CD14-positive monocyte (primary cell): ENCODE results near the gene ZRSR2. TPM values are rescaled to one million over a fixed set of nuclear protein-coding genes. Genes with fewer than 3 reads are reported as not detected.

Source experiments
- DNase-seq, 3 donors: peaks; one replicate each; pipeline ENCODE4 v3.0.0-alpha.2; 2011 to 2022
- H2AFZ ChIP-seq: 2 replicates; pipeline ENCODE4 v1.6.0; 2012; ENCODE audit warnings: mild to moderate bottlenecking, low read depth, low read length, inconsistent platforms; ENCODE audit not compliant: insufficient read depth, poor library complexity, severe bottlenecking
- H3K27ac ChIP-seq, 2 donors: 1 replicate in 1 of 2; 2 replicates in 1 of 2; pipeline ENCODE4 v1.5.1; 2012 to 2013; ENCODE audit warnings: low read length in 2 of 2, control low read depth in 1 of 2, inconsistent platforms in 1 of 2, low read depth in 1 of 2, mild to moderate bottlenecking in 1 of 2
- H3K27me3 ChIP-seq, 2 donors: one replicate each; pipeline versions ENCODE4 v1.6.0 to v1.6.1; 2011 to 2013; ENCODE audit warnings: low read length in 2 of 2; ENCODE audit not compliant: control insufficient read depth in 2 of 2, insufficient read depth in 2 of 2
- H3K36me3 ChIP-seq, 2 donors: replicated peaks in 1 of 2; 1 replicate in 1 of 2; 2 replicates in 1 of 2; pipeline versions ENCODE4 v1.5.1 to v1.6.1; 2012 to 2013; ENCODE audit warnings: low read length in 2 of 2, control low read depth in 1 of 2, inconsistent platforms in 1 of 2, mild to moderate bottlenecking in 1 of 2; ENCODE audit not compliant: insufficient read depth in 2 of 2, control insufficient read depth in 1 of 2
- H3K4me1 ChIP-seq, 2 donors: 1 replicate in 1 of 2; 2 replicates in 1 of 2; pipeline versions ENCODE4 v1.5.1 to v1.6.1; 2012 to 2013; ENCODE audit warnings: low read length in 2 of 2, control low read depth in 1 of 2, inconsistent platforms in 1 of 2, mild to moderate bottlenecking in 1 of 2, moderate library complexity in 1 of 2; ENCODE audit not compliant: insufficient read depth in 2 of 2, control insufficient read depth in 1 of 2
- H3K4me2 ChIP-seq: replicated peaks from 2 replicates; pipeline ENCODE3; 2012; ENCODE audit warnings: low read length, moderate library complexity, mild to moderate bottlenecking; ENCODE audit not compliant: poor library complexity, severe bottlenecking; ENCODE audit errors: extremely low read depth
- H3K4me3 ChIP-seq, 3 experiments: fragments of 200-600 bp in 1 of 3; sonication (generic) in 1 of 3; replicated peaks in 1 of 3; 1 replicate in 2 of 3; 2 replicates in 1 of 3; pipeline ENCODE4 v1.5.1; 2011 to 2013; ENCODE audit warnings: low read length in 3 of 3, mild to moderate bottlenecking in 3 of 3, control low read depth in 2 of 3, low read depth in 2 of 3, inconsistent platforms in 1 of 3, moderate library complexity in 1 of 3
- H3K79me2 ChIP-seq: 2 replicates; pipeline ENCODE4 v1.6.0; 2012; ENCODE audit warnings: mild to moderate bottlenecking, control low read depth, inconsistent platforms, low read length, moderate library complexity; ENCODE audit not compliant: insufficient read depth
- H3K9ac ChIP-seq: 2 replicates; pipeline ENCODE4 v1.6.0; 2017; ENCODE audit warnings: low read length, mild to moderate bottlenecking; ENCODE audit not compliant: insufficient read depth, poor library complexity, severe bottlenecking
- H3K9me3 ChIP-seq, 2 donors: replicated peaks in 1 of 2; 1 replicate in 1 of 2; 2 replicates in 1 of 2; pipeline versions ENCODE4 v1.5.1 to v1.6.1; 2012 to 2013; ENCODE audit warnings: low read length in 2 of 2, control low read depth in 1 of 2; ENCODE audit not compliant: control insufficient read depth in 1 of 2, insufficient read depth in 1 of 2
- H4K20me1 ChIP-seq: 2 replicates; pipeline ENCODE4 v1.6.0; 2012; ENCODE audit warnings: mild to moderate bottlenecking, low read length, control low read depth, moderate library complexity; ENCODE audit not compliant: insufficient read depth
- H3K27ac Mint-ChIP-seq, 7 donors: one replicate each; pipeline ENCODE4 v1.8.0; 2020; ENCODE audit warnings: mild to moderate bottlenecking in 7 of 7, mixed read lengths in 7 of 7, moderate library complexity in 6 of 7, inconsistent platforms in 2 of 7
- H3K27me3 Mint-ChIP-seq, 3 donors: one replicate each; pipeline ENCODE4 v1.8.0; 2021 to 2022; ENCODE audit warnings: low read depth in 3 of 3, mild to moderate bottlenecking in 3 of 3, mixed read lengths in 3 of 3, moderate library complexity in 3 of 3, inconsistent platforms in 1 of 3
- H3K36me3 Mint-ChIP-seq, 2 donors: one replicate each; pipeline ENCODE4 v1.8.0; 2020; ENCODE audit warnings: mixed read lengths in 2 of 2, inconsistent platforms in 1 of 2, mild to moderate bottlenecking in 1 of 2
- H3K4me1 Mint-ChIP-seq: one replicate; pipeline ENCODE4 v1.8.0; 2020; ENCODE audit warnings: mild to moderate bottlenecking, mixed read lengths
- H3K4me3 Mint-ChIP-seq, 2 donors: one replicate each; pipeline ENCODE4 v1.8.0; 2020; ENCODE audit warnings: mild to moderate bottlenecking in 2 of 2, mixed read lengths in 2 of 2, moderate library complexity in 1 of 2
- H3K9me3 Mint-ChIP-seq, 7 donors: one replicate each; pipeline ENCODE4 v1.8.0; 2020 to 2022; ENCODE audit warnings: mixed read lengths in 7 of 7, mild to moderate bottlenecking in 6 of 7, moderate library complexity in 6 of 7, inconsistent platforms in 2 of 7
- WGBS: methylation state at CpG from one replicate; pipeline ENCODE4 v1.1.5; 2013; ENCODE audit warnings: missing lambda C conversion rate; ENCODE audit not compliant: insufficient coverage; 5-methylcytosine and 5-hydroxymethylcytosine counted together
- intact Hi-C, 2 donors: fragments of 100-400 bp; cut with micrococcal nuclease; formaldehyde crosslinking; loops; one replicate each; pipeline versions ENCODE4 v1.15.0 to v1.15.1; 2023
- polyA plus RNA-seq, 3 donors: library from polyadenylated mRNA; depleted of rRNA in 1 of 3; unstranded in 2 of 3; stranded (reverse) in 1 of 3; fragments of 300-500 nt in 2 of 3; fragments of >200 nt in 1 of 3; fragmentation: Illumina TruSeq in 2 of 3; gene quantifications; 1 replicate in 2 of 3; 2 replicates in 1 of 3; pipeline ENCODE4 v1.2.3, GENCODE V29; 2012 to 2021
- TF ChIP-seq, protein P1 (sequence below): fragments of 200-600 bp; IDR thresholded peaks from one replicate; pipeline ENCODE4 v1.8.0; 2022; ENCODE audit warnings: antibody characterized with exemption, mild to moderate bottlenecking

Gene ZRSR2
- polyA plus RNA-seq, 3 donors = 9.3 to 32.1 (median 11.2) TPM

DNA sequence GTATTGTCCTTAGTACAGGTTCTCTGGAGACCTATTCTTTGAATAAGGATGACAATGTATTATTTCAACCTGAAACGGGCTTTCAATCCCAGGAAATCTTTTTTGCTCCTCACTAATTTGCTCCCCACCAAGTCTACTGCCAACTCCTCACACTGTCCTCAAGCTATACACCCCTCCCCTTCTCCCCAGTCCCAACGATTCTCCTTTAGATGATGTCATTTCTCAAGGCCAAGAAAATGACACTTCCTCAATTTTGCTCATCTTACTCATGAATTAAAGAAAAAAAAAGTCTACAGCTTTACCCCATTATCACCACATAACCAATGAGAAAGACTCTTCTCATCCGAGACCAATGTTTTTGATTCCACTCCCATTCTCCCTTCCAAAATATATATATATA, 43.8 kb downstream of the ZRSR2 start:
- TF ChIP-seq, protein P1, sequence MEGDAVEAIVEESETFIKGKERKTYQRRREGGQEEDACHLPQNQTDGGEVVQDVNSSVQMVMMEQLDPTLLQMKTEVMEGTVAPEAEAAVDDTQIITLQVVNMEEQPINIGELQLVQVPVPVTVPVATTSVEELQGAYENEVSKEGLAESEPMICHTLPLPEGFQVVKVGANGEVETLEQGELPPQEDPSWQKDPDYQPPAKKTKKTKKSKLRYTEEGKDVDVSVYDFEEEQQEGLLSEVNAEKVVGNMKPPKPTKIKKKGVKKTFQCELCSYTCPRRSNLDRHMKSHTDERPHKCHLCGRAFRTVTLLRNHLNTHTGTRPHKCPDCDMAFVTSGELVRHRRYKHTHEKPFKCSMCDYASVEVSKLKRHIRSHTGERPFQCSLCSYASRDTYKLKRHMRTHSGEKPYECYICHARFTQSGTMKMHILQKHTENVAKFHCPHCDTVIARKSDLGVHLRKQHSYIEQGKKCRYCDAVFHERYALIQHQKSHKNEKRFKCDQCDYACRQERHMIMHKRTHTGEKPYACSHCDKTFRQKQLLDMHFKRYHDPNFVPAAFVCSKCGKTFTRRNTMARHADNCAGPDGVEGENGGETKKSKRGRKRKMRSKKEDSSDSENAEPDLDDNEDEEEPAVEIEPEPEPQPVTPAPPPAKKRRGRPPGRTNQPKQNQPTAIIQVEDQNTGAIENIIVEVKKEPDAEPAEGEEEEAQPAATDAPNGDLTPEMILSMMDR = no peak
- no peak overlapping the region for H3K27ac ChIP-seq
- peak overlapping the region in 6 of 7 donors; percentile 27 to 88 (median 68) for H3K27ac Mint-ChIP-seq

DNA sequence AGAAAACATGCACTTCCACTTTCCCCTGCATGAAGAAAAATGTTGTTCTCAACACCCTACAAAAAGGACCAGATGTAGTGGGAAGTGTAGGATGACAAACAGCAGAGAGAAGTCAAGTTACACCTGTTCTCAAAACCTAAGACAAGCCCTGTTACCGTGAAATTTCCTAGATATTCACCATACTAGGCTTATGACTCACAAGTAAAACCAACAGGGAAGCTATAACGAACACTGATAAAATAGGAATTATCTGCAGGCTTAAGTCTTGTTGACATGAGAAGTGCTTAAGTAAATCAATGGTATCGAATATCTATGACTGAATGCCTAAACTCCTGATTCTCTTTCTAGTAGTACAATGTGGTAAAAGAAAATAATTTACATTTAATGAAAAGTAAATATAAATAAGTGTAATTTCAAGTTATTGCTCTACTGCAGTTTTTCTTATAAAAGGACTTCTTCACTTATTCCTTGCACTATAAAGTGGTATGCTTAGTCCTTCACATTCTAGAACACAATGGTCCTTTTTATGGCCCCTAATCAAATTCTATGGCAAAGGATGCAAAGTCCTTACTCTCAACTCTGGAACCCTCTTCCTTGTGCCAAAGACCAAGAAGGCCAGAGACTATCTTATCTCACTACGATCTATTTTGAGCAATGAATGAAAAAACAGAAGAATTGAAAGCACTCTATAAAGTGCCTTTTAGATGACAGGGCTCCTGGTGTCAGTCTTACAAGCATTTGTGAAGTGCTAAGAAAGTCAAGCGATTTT, 44.7 kb downstream of the ZRSR2 start:
- Histone ChIP-seq H3K27me3 (peaks cover 0 to 4% of the 10 kb centered on the region in 2 donors), H3K9me3 (no peaks in the 10 kb centered on the region), H3K36me3 (peaks cover 20 to 63% of the 10 kb centered on the region in 2 donors), H3K9ac (no peak overlapping the region), H4K20me1 (peaks cover 67% of the 10 kb centered on the region), H3K4me3 (no peak overlapping the region), H3K79me2 (peaks cover 65% of the 10 kb centered on the region), H2AFZ (no peak overlapping the region), H3K4me2 (no peak overlapping the region), H3K27ac (peak overlapping the region in 1 of 2 donors; percentile 11), H3K4me1 (no peaks in the 10 kb centered on the region)
- DNase-seq = no peak
- no CpG with 5 or more reads among the region's 5 CpGs for WGBS
- H3K36me3 Mint-ChIP-seq = peaks cover 16 to 72% of the 10 kb centered on the region in 2 donors
- H3K4me3 Mint-ChIP-seq = no peak overlapping the region
- peaks cover 0 to 18% (median 0%) of the 10 kb centered on the region in 3 donors for H3K27me3 Mint-ChIP-seq
- H3K9me3 Mint-ChIP-seq = no peaks in the 10 kb centered on the region
- TF ChIP-seq, protein P1 = no peak
- H3K27ac Mint-ChIP-seq = peak overlapping the region in 2 of 7 donors; percentile 3 to 24
- intact Hi-C loops = no loop called here
- peaks cover 7% of the 10 kb centered on the region for H3K4me1 Mint-ChIP-seq

More for the DNA sequence above, 43.8 kb downstream of the ZRSR2 start:
- Mint-ChIP-seq H3K9me3 (no peaks in the 10 kb centered on the region), H3K36me3 (peaks cover 19 to 72% of the 10 kb centered on the region in 2 donors), H3K27me3 (peaks cover 0 to 19% (median 0%) of the 10 kb centered on the region in 3 donors), H3K4me3 (no peak overlapping the region), H3K4me1 (peaks cover 8% of the 10 kb centered on the region)
- Histone ChIP-seq H3K4me2 (no peak overlapping the region), H3K9me3 (no peaks in the 10 kb centered on the region), H3K79me2 (peaks cover 56% of the 10 kb centered on the region), H3K4me1 (no peaks in the 10 kb centered on the region), H3K4me3 (no peak overlapping the region), H2AFZ (no peak overlapping the region), H4K20me1 (peaks cover 68% of the 10 kb centered on the region), H3K27me3 (peaks cover 0 to 2% of the 10 kb centered on the region in 2 donors), H3K9ac (no peak overlapping the region), H3K36me3 (peaks cover 23 to 64% of the 10 kb centered on the region in 2 donors)
- DNase-seq = peak; percentile 23 to 65 (median 38)
- intact Hi-C loops = no loop called here
- whole genome bisulfite sequencing = 31% methylated on average over 2 of the region's 3 CpGs
